Keratinocyte (primary cell): ENCODE data around the gene F7.

Experiments used
- EZH2 ChIP-seq: IDR thresholded peaks from one replicate; pipeline ENCODE4 v1.6.1; 2012; ENCODE audit warnings: inconsistent platforms, mild to moderate bottlenecking, low read length, moderate library complexity
- TF ChIP-seq, protein P1 (sequence below), 3 experiments: IDR thresholded peaks in 1 of 3; conservative IDR thresholded peaks in 1 of 3; optimal IDR thresholded peaks in 1 of 3; 2 replicates in 2 of 3; 3 replicates in 1 of 3; pipeline versions ENCODE3 to v1.5.1; 2011; ENCODE audit warnings: low read length in 3 of 3, mild to moderate bottlenecking in 3 of 3, moderate library complexity in 2 of 3, control low read depth in 1 of 3, inconsistent platforms in 1 of 3; ENCODE audit not compliant: insufficient read depth in 2 of 3; ENCODE audit errors: extremely low read depth in 1 of 3

DNA sequence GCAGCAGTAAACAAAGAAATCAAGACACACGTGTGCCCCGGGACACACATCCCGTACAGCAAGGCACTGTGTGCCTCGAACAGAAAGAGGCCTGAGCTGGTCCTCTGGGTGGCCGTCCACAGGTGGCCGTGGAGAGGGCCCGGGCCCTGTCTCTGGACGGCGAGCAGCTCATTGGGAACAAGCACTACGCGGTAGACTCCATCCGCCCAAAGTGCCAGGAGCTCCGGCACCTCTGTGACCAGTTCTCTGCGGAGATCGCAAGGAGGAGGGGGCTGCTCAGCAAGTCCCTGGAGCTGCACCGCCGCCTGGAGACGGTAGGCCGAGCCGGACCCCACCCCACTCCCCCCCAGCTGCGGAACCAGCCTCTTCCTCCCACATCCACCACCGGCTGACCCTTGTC is 30.7 kb upstream of the F7 start:
- TF ChIP-seq, protein P1, sequence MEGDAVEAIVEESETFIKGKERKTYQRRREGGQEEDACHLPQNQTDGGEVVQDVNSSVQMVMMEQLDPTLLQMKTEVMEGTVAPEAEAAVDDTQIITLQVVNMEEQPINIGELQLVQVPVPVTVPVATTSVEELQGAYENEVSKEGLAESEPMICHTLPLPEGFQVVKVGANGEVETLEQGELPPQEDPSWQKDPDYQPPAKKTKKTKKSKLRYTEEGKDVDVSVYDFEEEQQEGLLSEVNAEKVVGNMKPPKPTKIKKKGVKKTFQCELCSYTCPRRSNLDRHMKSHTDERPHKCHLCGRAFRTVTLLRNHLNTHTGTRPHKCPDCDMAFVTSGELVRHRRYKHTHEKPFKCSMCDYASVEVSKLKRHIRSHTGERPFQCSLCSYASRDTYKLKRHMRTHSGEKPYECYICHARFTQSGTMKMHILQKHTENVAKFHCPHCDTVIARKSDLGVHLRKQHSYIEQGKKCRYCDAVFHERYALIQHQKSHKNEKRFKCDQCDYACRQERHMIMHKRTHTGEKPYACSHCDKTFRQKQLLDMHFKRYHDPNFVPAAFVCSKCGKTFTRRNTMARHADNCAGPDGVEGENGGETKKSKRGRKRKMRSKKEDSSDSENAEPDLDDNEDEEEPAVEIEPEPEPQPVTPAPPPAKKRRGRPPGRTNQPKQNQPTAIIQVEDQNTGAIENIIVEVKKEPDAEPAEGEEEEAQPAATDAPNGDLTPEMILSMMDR (optimal IDR thresholded peaks at IDR 0.05 in 1 of 3, IDR thresholded peaks at IDR 0.05 in 1 of 3, conservative IDR thresholded peaks at IDR 0.05 in 1 of 3; ENCODE audit: extremely low read depth in 1 of 3, insufficient read depth in 2 of 3, low read length in 3 of 3), result no peak
- no peak for TF ChIP-seq EZH2
